H1 (cell line): Measurements from ENCODE around the gene ZNF888. TPM values are rescaled to one million over a fixed set of nuclear protein-coding genes. Genes with fewer than 3 reads are reported as not detected.
A peak's percentile ranks its signal among the peaks of the same experiment; 100 is the strongest.

Source experiments
- CTCF ChIA-PET: fragments of 300-600 bp; sonication (Branson Sonifier 250); formaldehyde crosslinking; loops from one replicate; lab custom pipeline; 2021; ENCODE audit not compliant: partially characterized antibody; lab: Charles Lee
- POLR2A ChIA-PET: fragments of 300-600 bp; sonication (Branson Sonifier 250); formaldehyde crosslinking; loops from one replicate; lab custom pipeline; 2021; ENCODE audit warnings: inconsistent platforms; ENCODE audit not compliant: partially characterized antibody; lab: Charles Lee
- DNase-seq, 2 experiments: peaks; one replicate each; pipeline versions ENCODE4 v3.0.0 to v3.0.0-alpha.2; 2010 to 2022; ENCODE audit warnings: low spot score in 2 of 2, low read depth in 1 of 2, mixed read lengths in 1 of 2
- FAIRE-seq: peaks from 2 replicates; lab custom pipeline; 2011; peaks lifted over from hg19 to GRCh38; lab: Jason Lieb, UNC
- H2AFZ ChIP-seq: 2 replicates; pipeline ENCODE4 v1.8.1; 2012; ENCODE audit warnings: low read length, inconsistent platforms
- H2AK5ac ChIP-seq: 2 replicates; pipeline ENCODE4 v1.6.1; 2013; ENCODE audit warnings: low read depth, low read length
- H2BK120ac ChIP-seq: replicated peaks from 2 replicates; pipeline ENCODE3; 2013; ENCODE audit warnings: low read depth, low read length, inconsistent platforms
- H2BK12ac ChIP-seq: 2 replicates; pipeline ENCODE4 v1.6.1; 2013; ENCODE audit warnings: low read depth, low read length
- H2BK15ac ChIP-seq: 2 replicates; pipeline ENCODE4 v1.6.1; 2013; ENCODE audit warnings: low read length
- H2BK20ac ChIP-seq: 2 replicates; pipeline ENCODE4 v1.6.1; 2013; ENCODE audit warnings: low read length
- H2BK5ac ChIP-seq: 2 replicates; pipeline ENCODE4 v1.6.1; 2013; ENCODE audit warnings: low read depth, low read length
- H3K14ac ChIP-seq: 2 replicates; pipeline ENCODE4 v1.6.1; 2013; ENCODE audit warnings: inconsistent platforms; ENCODE audit not compliant: insufficient read length
- H3K18ac ChIP-seq: 2 replicates; pipeline ENCODE4 v1.6.1; 2013; ENCODE audit warnings: low read length; ENCODE audit errors: extremely low read depth
- H3K23ac ChIP-seq: 2 replicates; pipeline ENCODE4 v1.6.1; 2013; ENCODE audit warnings: inconsistent platforms; ENCODE audit not compliant: insufficient read length
- H3K23me2 ChIP-seq: 2 replicates; pipeline ENCODE4 v1.6.1; 2013; ENCODE audit warnings: low read depth, low read length
- H3K27ac ChIP-seq: 2 replicates; pipeline ENCODE4 v1.6.1; 2011; ENCODE audit warnings: low read depth, low read length, inconsistent platforms
- H3K27me3 ChIP-seq, 4 experiments: replicated peaks in 1 of 4; 1 replicate in 1 of 4; 2 replicates in 3 of 4; pipeline versions ENCODE4 v1.6.1 to v1.8.1; 2011 to 2013; ENCODE audit warnings: low read length in 3 of 4, mild to moderate bottlenecking in 3 of 4, inconsistent platforms in 2 of 4, mixed read lengths in 2 of 4, moderate library complexity in 1 of 4; ENCODE audit not compliant: control insufficient read depth in 3 of 4, insufficient read depth in 3 of 4; ENCODE audit errors: extremely low read depth in 1 of 4
- H3K36me3 ChIP-seq, 4 experiments: 2 replicates each; pipeline versions ENCODE4 v1.6.1 to v1.8.1; 2011 to 2013; ENCODE audit warnings: mild to moderate bottlenecking in 4 of 4, low read length in 3 of 4, moderate library complexity in 2 of 4, control low read depth in 1 of 4, inconsistent platforms in 1 of 4; ENCODE audit not compliant: insufficient read depth in 4 of 4, control insufficient read depth in 2 of 4
- H3K4ac ChIP-seq: replicated peaks from 2 replicates; pipeline ENCODE3; 2013; ENCODE audit warnings: low read length, low read depth, mixed read lengths, inconsistent platforms; ENCODE audit not compliant: insufficient read length
- H3K4me1 ChIP-seq, 4 experiments: replicated peaks in 1 of 4; 1 replicate in 1 of 4; 2 replicates in 3 of 4; pipeline versions ENCODE4 v1.6.1 to v1.8.1; 2011 to 2013; ENCODE audit warnings: low read length in 3 of 4, inconsistent platforms in 2 of 4, mixed read lengths in 1 of 4; ENCODE audit not compliant: insufficient read depth in 4 of 4, control insufficient read depth in 3 of 4
- H3K4me2 ChIP-seq, 2 experiments: 2 replicates each; pipeline versions ENCODE4 v1.6.1 to v1.8.1; 2011 to 2013; ENCODE audit warnings: low read depth in 2 of 2, low read length in 2 of 2, control low read depth in 1 of 2, inconsistent platforms in 1 of 2, mild to moderate bottlenecking in 1 of 2; ENCODE audit not compliant: insufficient read depth in 1 of 2
- H3K4me3 ChIP-seq, 4 experiments: fragments of 200-600, 300-600 bp in 1 of 4; sonication (generic), shearing (Covaris generic), sonication (Bioruptor Twin) in 1 of 4; 2 replicates each; pipeline versions ENCODE4 v1.5.1 to v1.8.1; 2011 to 2016; ENCODE audit warnings: low read length in 4 of 4, low read depth in 3 of 4, control low read depth in 2 of 4, inconsistent platforms in 2 of 4, mild to moderate bottlenecking in 2 of 4, mixed read lengths in 1 of 4, moderate library complexity in 1 of 4; ENCODE audit not compliant: insufficient read depth in 2 of 4; ENCODE audit errors: extremely low read depth in 1 of 4
- H3K56ac ChIP-seq: replicated peaks from 2 replicates; pipeline ENCODE3; 2013; ENCODE audit warnings: low read depth, mild to moderate bottlenecking, mixed read lengths, low read length, inconsistent platforms; ENCODE audit not compliant: insufficient read length
- H3K79me1 ChIP-seq: 2 replicates; pipeline ENCODE4 v1.6.1; 2013; ENCODE audit warnings: low read depth, low read length, control low read depth
- H3K79me2 ChIP-seq, 2 experiments: 2 replicates each; pipeline versions ENCODE4 v1.6.1 to v1.8.1; 2012 to 2013; ENCODE audit warnings: low read length in 2 of 2, mild to moderate bottlenecking in 2 of 2, inconsistent platforms in 1 of 2; ENCODE audit not compliant: insufficient read depth in 2 of 2, control insufficient read depth in 1 of 2
- H3K9ac ChIP-seq, 4 experiments: replicated peaks in 1 of 4; 1 replicate in 1 of 4; 2 replicates in 3 of 4; pipeline versions ENCODE4 v1.6.1 to v1.8.1; 2011 to 2013; ENCODE audit warnings: low read depth in 3 of 4, low read length in 3 of 4, control low read depth in 2 of 4, mild to moderate bottlenecking in 2 of 4, moderate library complexity in 2 of 4, inconsistent platforms in 1 of 4; ENCODE audit errors: extremely low read depth in 1 of 4
- H3K9me3 ChIP-seq, 2 experiments: 2 replicates each; pipeline versions ENCODE4 v1.6.1 to v1.8.1; 2012 to 2013; ENCODE audit warnings: mild to moderate bottlenecking in 2 of 2, moderate library complexity in 2 of 2, control low read depth in 1 of 2, inconsistent platforms in 1 of 2, low read depth in 1 of 2, low read length in 1 of 2, mixed read lengths in 1 of 2; ENCODE audit not compliant: insufficient read depth in 2 of 2
- H4K20me1 ChIP-seq, 2 experiments: replicated peaks in 1 of 2; 2 replicates each; pipeline versions ENCODE3 to v1.8.1; 2011 to 2013; ENCODE audit warnings: inconsistent platforms in 2 of 2, low read length in 2 of 2, mild to moderate bottlenecking in 1 of 2; ENCODE audit not compliant: insufficient read depth in 2 of 2, control insufficient read depth in 1 of 2
- H4K5ac ChIP-seq: 2 replicates; pipeline ENCODE4 v1.6.1; 2013; ENCODE audit warnings: low read length, low read depth, mixed read lengths, inconsistent platforms; ENCODE audit not compliant: insufficient read length
- H4K8ac ChIP-seq: 2 replicates; pipeline ENCODE4 v1.8.0; 2013; ENCODE audit warnings: mild to moderate bottlenecking, moderate library complexity, low read length, inconsistent platforms; ENCODE audit not compliant: insufficient read depth; ENCODE audit errors: extremely low read depth
- H4K91ac ChIP-seq: replicated peaks from 2 replicates; pipeline ENCODE3; 2013; ENCODE audit warnings: low read length, mixed read lengths, inconsistent platforms; ENCODE audit not compliant: insufficient read length
- CBX8 ChIP-seq: fragments of 300-800, 300-1000 bp; sonication (generic); IDR thresholded peaks from 2 replicates; pipeline ENCODE4 v1.7.1; 2016; ENCODE audit warnings: low read depth, low read length, borderline replicate concordance
- CEBPB ChIP-seq: IDR thresholded peaks from 2 replicates; pipeline ENCODE4 v1.6.1; 2012; ENCODE audit warnings: low read depth, low read length
- WGBS, 2 experiments: shearing (Covaris generic) in 1 of 2; methylation state at CpG; one replicate each; pipeline versions ENCODE4 v1.1.6 to v1.1.7; 2013 to 2015; ENCODE audit warnings: low lambda C conversion rate in 2 of 2, mixed read lengths in 2 of 2, inconsistent platforms in 1 of 2, low coverage in 1 of 2, missing lambda C conversion rate in 1 of 2; ENCODE audit not compliant: insufficient replicate concordance in 2 of 2, insufficient coverage in 1 of 2, insufficient read length in 1 of 2; ENCODE audit errors: extremely low coverage in 1 of 2, missing lambda C conversion rate in 1 of 2; 5-methylcytosine and 5-hydroxymethylcytosine counted together
- polyA plus RNA-seq, 7 experiments: library from polyadenylated mRNA; depleted of rRNA in 3 of 7; stranded (reverse) in 5 of 7; unstranded in 2 of 7; fragments of >200 nt in 5 of 7; fragments of 200-250 nt in 2 of 7; gene quantifications; 1 replicate in 5 of 7; 2 replicates in 1 of 7; 4 replicates in 1 of 7; pipeline versions ENCODE4 v1.2.1 to v1.2.3, GENCODE V29; 2011 to 2013; ENCODE audit warnings: missing spikeins in 2 of 7, mixed read lengths in 2 of 7
- total RNA-seq: library from RNA; stranded (reverse); fragmentation: NEBNext Ultra II Directional; extraction: Animal tissue kit (Norgen Biotek cat#: 25700); gene quantifications from 2 replicates; pipeline ENCODE4 v1.2.1, GENCODE V29; 2021

ZNF888 gene
- total and polyA plus RNA-seq, 2 of the 8 experiments (the other 6 are each of a cell fraction or from before 2014, with no cell fraction given): 1.1 to 8.6 TPM

DNA sequence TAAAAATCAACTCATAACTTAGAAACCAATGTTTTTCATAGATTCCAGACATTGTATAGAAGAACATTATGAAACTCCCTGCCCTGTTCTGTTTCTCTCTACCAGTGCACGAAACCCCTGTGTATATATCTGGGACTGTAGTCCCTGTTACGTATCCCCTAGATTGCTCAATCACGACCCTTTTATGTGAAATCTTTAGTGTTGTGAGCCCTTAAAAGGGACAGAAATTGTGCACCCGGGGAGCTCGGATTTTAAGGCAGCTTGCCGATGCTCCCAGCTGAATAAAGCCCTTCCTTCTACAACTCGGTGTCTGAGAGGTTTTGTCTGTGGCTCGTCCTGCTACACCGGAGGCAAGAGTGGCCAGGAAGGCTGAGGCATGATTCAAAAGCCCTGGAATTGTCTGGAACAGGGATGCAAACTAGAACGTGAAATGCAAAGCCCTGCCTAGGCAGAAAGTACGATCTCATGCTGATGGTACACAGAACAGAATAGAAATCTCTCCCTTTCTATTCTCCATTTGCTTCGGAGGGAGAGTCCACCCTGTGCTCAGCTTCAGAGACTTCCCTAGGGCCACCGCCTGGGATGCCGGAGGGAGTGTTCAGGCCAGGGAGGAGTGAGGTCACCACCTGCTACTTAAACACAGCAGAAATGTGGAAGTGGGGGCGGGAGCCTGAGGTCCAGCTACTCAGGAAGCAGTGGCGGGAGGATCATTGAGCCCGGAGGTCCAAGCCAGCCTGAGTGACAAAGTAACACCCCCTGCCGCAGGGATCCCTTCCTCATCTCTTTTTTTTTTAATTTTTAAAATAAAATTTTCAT, 758 bp upstream of the ZNF888 start:
- Histone ChIP-seq H2BK20ac (no peak overlapping the region), H2BK12ac (no peak overlapping the region), H2AK5ac (no peak overlapping the region), H3K4me2 (peak overlapping the region; percentile 60 to 71), H3K36me3 (peaks cover 0 to 12% (median 5%) of the 10 kb centered on the region in 4 experiments; a peak in 5 of 8 replicates), H3K27me3 (no peaks in the 10 kb centered on the region; a peak in 1 of 7 replicates), H3K79me2 (no peaks in the 10 kb centered on the region), H3K27ac (no peak overlapping the region), H3K56ac (no peak overlapping the region), H3K4me1 (peaks cover 0 to 8% (median 4%) of the 10 kb centered on the region in 4 experiments; a peak in 3 of 7 replicates), H4K91ac (no peak overlapping the region), H3K23ac (no peak overlapping the region), H3K18ac (0 out of 2 replicates have a peak overlapping the region, but pooled peaks have one; percentile 32), H2BK15ac (no peak overlapping the region), H2BK5ac (no peak overlapping the region), H2AFZ (no peak overlapping the region), H4K8ac (no peak overlapping the region), H3K4ac (no peak overlapping the region), H3K9me3 (no peaks in the 10 kb centered on the region), H3K79me1 (no peaks in the 10 kb centered on the region), H3K9ac (no peak overlapping the region), H3K14ac (no peak overlapping the region), H3K23me2 (peaks cover 2% of the 10 kb centered on the region; the same call in 1 of the 2 replicates), H2BK120ac (no peak overlapping the region), H4K20me1 (peaks cover 0 to 1% of the 10 kb centered on the region in 2 experiments), H3K4me3 (peak overlapping the region in 3 of 4 experiments; percentile 14 to 94 (median 91); a peak in 4 of 8 replicates), H4K5ac (no peak overlapping the region)
- FAIRE-seq (no peak), DNase-seq (peak in 1 of 2 experiments; percentile 55)
- TF ChIP-seq CEBPB (peak; percentile 52; the same call in 1 of the 2 replicates), CBX8 (no peak)
- POLR2A ChIA-PET: interaction anchor here (0.6 to 1.9 kb wide), 7 partner anchors 13 to 313 kb away, joined by 3 to 5 read pairs (median 4); partner anchors contain the start of gene ZNF320
- 67% methylated on average over 18 of the region's 18 CpGs; no CpG with 5 or more reads in 1 of the 2 experiments for WGBS, 2 experiments
- CTCF ChIA-PET: interaction anchor here (1.7 kb wide), 1 partner anchor 86 kb away, joined by 3 read pairs; no protein-coding TSS in a partner anchor
